ENCODE data around the gene C10orf71. TPM values are rescaled to one million over a fixed set of nuclear protein-coding genes. Genes with fewer than 3 reads are reported as not detected.

Gene C10orf71
- total RNA-seq, 1 donor from 2014 or later, result not detected

DNA sequence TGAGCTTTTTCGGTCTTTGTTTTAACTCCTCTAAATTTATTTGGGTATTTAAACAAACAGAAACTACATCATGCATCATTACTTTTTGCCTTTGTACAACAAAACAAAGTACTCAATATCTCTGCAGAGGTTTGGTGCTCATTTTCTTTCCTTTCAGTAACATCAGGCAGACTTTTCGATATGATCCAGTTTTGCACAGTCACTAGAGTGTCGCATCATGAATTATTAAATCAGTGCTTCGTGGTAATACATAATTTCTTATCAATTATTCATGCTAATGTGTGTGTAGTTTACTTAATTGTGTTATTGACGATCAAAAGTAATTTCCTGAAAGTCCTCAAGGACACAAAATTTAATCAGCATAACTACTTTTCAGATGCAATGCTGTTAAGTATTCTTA is 65.1 kb downstream of the C10orf71 start:
- ATAC-seq (no peak), DNase-seq (no peak)
- H3K27me3 ChIP-seq (ENCODE audit: low read depth), result no peaks in the 10 kb centered on the region
- H3K9me3 ChIP-seq, result no peaks in the 10 kb centered on the region
- peaks cover 16% of the 10 kb centered on the region for H3K4me1 ChIP-seq
- no peaks in the 10 kb centered on the region for H3K36me3 ChIP-seq
- no peak overlapping the region for H3K4me3 ChIP-seq
- intact Hi-C loops (cut with DNase I), result no loop called here
- no peak overlapping the region for H3K27ac ChIP-seq
- TF ChIP-seq, protein P1, sequence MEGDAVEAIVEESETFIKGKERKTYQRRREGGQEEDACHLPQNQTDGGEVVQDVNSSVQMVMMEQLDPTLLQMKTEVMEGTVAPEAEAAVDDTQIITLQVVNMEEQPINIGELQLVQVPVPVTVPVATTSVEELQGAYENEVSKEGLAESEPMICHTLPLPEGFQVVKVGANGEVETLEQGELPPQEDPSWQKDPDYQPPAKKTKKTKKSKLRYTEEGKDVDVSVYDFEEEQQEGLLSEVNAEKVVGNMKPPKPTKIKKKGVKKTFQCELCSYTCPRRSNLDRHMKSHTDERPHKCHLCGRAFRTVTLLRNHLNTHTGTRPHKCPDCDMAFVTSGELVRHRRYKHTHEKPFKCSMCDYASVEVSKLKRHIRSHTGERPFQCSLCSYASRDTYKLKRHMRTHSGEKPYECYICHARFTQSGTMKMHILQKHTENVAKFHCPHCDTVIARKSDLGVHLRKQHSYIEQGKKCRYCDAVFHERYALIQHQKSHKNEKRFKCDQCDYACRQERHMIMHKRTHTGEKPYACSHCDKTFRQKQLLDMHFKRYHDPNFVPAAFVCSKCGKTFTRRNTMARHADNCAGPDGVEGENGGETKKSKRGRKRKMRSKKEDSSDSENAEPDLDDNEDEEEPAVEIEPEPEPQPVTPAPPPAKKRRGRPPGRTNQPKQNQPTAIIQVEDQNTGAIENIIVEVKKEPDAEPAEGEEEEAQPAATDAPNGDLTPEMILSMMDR (IDR thresholded peaks at IDR 0.05), result no peak

DNA sequence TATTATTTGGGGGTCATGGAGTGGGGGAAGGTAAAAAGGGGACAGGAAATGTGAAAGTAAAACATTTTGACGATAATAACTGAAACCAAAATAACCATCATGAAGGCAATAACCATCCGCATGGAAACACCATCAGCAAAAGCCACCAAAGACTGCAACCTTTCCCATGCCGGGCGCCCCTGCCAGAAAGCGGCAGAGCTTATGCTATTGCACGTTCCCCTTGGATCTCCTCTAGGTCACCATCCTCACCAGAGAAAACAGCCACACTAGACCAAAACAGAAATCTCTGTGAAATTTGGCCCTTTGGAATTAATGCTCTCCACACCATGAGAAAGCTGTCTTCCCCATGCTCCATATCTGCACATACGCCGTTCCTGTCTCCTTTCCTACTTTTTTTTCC is 65.8 kb downstream of the C10orf71 start:
- intact Hi-C loops (cut with DNase I), result no loop called here
- Histone ChIP-seq H3K9me3 (no peaks in the 10 kb centered on the region), H3K4me1 (peaks cover 14% of the 10 kb centered on the region), H3K36me3 (no peaks in the 10 kb centered on the region), H3K4me3 (no peak overlapping the region), H3K27me3 (ENCODE audit: low read depth) (no peaks in the 10 kb centered on the region), H3K27ac (no peak overlapping the region)
- ATAC-seq (no peak), DNase-seq (no peak)
- TF ChIP-seq, protein P1 (IDR thresholded peaks at IDR 0.05), result no peak

GRCh38 chr10:49365275-49365674 is 66.3 kb downstream of the C10orf71 start:
- TF ChIP-seq, protein P1 (IDR thresholded peaks at IDR 0.05), result no peak
- Histone ChIP-seq H3K27me3 (ENCODE audit: low read depth) (no peaks in the 10 kb centered on the region), H3K9me3 (no peaks in the 10 kb centered on the region), H3K4me3 (no peak overlapping the region), H3K27ac (no peak overlapping the region), H3K36me3 (no peaks in the 10 kb centered on the region), H3K4me1 (peaks cover 8% of the 10 kb centered on the region)
- ATAC-seq (peak; percentile 6 to 26), DNase-seq (no peak)
- intact Hi-C loops (cut with DNase I), result no loop called here

DNA sequence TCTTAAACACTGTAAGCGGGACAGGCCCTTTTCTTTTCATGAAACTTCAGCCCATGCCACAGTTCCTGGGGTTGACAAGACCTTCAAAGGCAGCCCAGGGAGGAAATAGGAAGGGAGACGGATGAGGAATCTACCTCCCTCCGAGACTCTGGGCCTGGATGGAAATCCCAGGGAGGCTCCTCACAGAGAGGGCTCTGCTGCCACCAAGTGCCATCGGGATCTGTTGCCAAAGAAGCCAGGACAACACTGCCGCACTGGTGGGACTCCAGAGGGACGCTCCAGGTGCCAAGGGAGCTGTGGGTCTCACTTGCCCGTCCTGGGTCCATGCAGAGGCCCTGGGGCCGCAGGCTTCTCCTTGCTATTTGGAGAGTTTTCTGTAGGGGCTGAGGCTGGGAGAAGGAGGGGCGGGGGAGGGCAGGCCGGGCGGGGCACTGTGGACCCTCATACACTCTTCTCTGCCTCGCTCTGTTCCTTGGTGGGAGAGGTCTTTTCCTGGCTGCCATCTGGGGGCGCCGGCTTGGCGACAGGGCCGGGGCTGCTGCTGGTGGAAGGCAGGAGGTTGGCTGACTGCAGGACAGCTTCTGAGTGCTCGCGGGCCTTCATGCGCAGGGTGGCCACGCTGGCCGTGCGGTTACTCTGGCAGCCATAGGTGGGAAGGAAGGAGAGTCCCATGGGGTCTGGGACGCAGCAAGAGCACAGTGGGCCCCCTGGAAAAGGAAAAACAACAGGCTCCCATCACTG is 66.9 kb downstream of the C10orf71 start:
- Histone ChIP-seq H3K27me3 (ENCODE audit: low read depth) (no peaks in the 10 kb centered on the region), H3K36me3 (no peaks in the 10 kb centered on the region), H3K4me1 (peaks cover 4% of the 10 kb centered on the region), H3K27ac (no peak overlapping the region), H3K9me3 (no peaks in the 10 kb centered on the region), H3K4me3 (no peak overlapping the region)
- no peak for DNase-seq
- TF ChIP-seq, protein P1 (IDR thresholded peaks at IDR 0.05), result no peak
- intact Hi-C loops (cut with DNase I), result no loop called here
- ATAC-seq, result no peak

GRCh38 chr10:49366460-49366859 is 67.5 kb downstream of the C10orf71 start:
- Histone ChIP-seq H3K9me3 (no peaks in the 10 kb centered on the region), H3K36me3 (no peaks in the 10 kb centered on the region), H3K27ac (no peak overlapping the region), H3K27me3 (ENCODE audit: low read depth) (no peaks in the 10 kb centered on the region), H3K4me3 (no peak overlapping the region), H3K4me1 (peaks cover 4% of the 10 kb centered on the region)
- ATAC-seq, result no peak
- TF ChIP-seq, protein P1 (IDR thresholded peaks at IDR 0.05), result no peak
- intact Hi-C loops (cut with DNase I), result no loop called here
- no peak for DNase-seq
